Panc1 (cell line): ENCODE measurements around the gene ZBTB47. TPM values are rescaled to one million over a fixed set of nuclear protein-coding genes. Genes with fewer than 3 reads are reported as not detected.

Source experiments
- ATAC-seq: fragments of 200-7000 bp; cut with Tn5 transposase; 2 replicates; pipeline ENCODE4 v1.9.1; 2020; ENCODE audit warnings: mild to moderate bottlenecking, moderate library complexity
- BruUV-seq: library from RNA; stranded (reverse); fragments of 400-500 nt; replicated peaks from 2 replicates; lab custom pipeline; 2021; lab: Mats Ljungman, UMichigan
- CTCF ChIA-PET: fragments of 300-600 bp; sonication (Branson Sonifier 250); formaldehyde crosslinking; loops from one replicate; lab custom pipeline; 2022; ENCODE audit warnings: antibody characterized with exemption; lab: Charles Lee
- POLR2A ChIA-PET: fragments of 300-600 bp; sonication (Branson Sonifier 250); formaldehyde crosslinking; loops from one replicate; lab custom pipeline; 2022; ENCODE audit warnings: antibody characterized with exemption; lab: Charles Lee
- DNase-seq: peaks from one replicate; pipeline ENCODE4 v3.0.0-alpha.2; 2010; ENCODE audit warnings: low read depth, low spot score
- H3K27ac ChIP-seq: 2 replicates; pipeline ENCODE4 v1.5.1; 2011; ENCODE audit warnings: mild to moderate bottlenecking, low read length, inconsistent platforms
- H3K27me3 ChIP-seq: fragments of 200-500 bp; sonication (Bioruptor generic); 2 replicates; pipeline ENCODE4 v1.6.0; 2014; ENCODE audit warnings: low read length, inconsistent platforms; ENCODE audit not compliant: control insufficient read depth, insufficient read depth
- H3K36me3 ChIP-seq: fragments of 200-500 bp; sonication (Bioruptor generic); 2 replicates; pipeline ENCODE4 v1.5.1; 2014; ENCODE audit warnings: inconsistent platforms, mild to moderate bottlenecking, low read length, moderate library complexity; ENCODE audit not compliant: control insufficient read depth, insufficient read depth
- H3K4me1 ChIP-seq: 2 replicates; pipeline ENCODE4 v1.5.1; 2011; ENCODE audit warnings: inconsistent platforms, mild to moderate bottlenecking, low read length, moderate library complexity; ENCODE audit not compliant: control insufficient read depth, insufficient read depth
- H3K4me3 ChIP-seq, 2 experiments: 2 replicates each; pipeline ENCODE4 v1.5.1; 2011 to 2012; ENCODE audit warnings: low read depth in 2 of 2, low read length in 2 of 2, mild to moderate bottlenecking in 2 of 2, inconsistent platforms in 1 of 2, moderate library complexity in 1 of 2
- H3K9me3 ChIP-seq: fragments of 200-500 bp; sonication (Bioruptor generic); 2 replicates; pipeline ENCODE4 v1.5.1; 2014; ENCODE audit warnings: low read depth, mild to moderate bottlenecking, inconsistent platforms, low read length, moderate library complexity; ENCODE audit not compliant: control insufficient read depth, insufficient read depth
- CTCF ChIP-seq: fragments of 450-650 bp; IDR thresholded peaks from 2 replicates; pipeline ENCODE4 v1.5.1; 2017; ENCODE audit warnings: mild to moderate bottlenecking
- POLR2AphosphoS5 ChIP-seq: IDR thresholded peaks from 2 replicates; pipeline ENCODE4 v1.6.1; 2012; ENCODE audit warnings: mild to moderate bottlenecking, low read depth, low read length, moderate library complexity
- REST ChIP-seq, 2 experiments: IDR thresholded peaks; 2 replicates each; pipeline ENCODE4 v1.6.1; 2011 to 2012; ENCODE audit warnings: low read depth in 2 of 2, control low read depth in 1 of 2, low read length in 1 of 2, mild to moderate bottlenecking in 1 of 2, moderate library complexity in 1 of 2; ENCODE audit not compliant: insufficient read depth in 1 of 2
- SIN3A ChIP-seq: IDR thresholded peaks from 2 replicates; pipeline ENCODE4 v1.6.1; 2012; ENCODE audit warnings: low read depth, mild to moderate bottlenecking, low read length, moderate library complexity, borderline replicate concordance; ENCODE audit not compliant: insufficient read depth
- TCF7L2 ChIP-seq: IDR thresholded peaks from 2 replicates; pipeline ENCODE4 v1.6.1; 2011; ENCODE audit warnings: mild to moderate bottlenecking, low read depth, low read length, inconsistent platforms
- in situ Hi-C: cut with HindIII; loops from 2 replicates; pipeline ENCODE4 v1.10.0; 2016; ENCODE audit warnings: low sequenced_read_pairs, low pct_unique_long_range_greater_than_20kb
- intact Hi-C: fragments of 100-400 bp; cut with micrococcal nuclease; formaldehyde crosslinking; loops from one replicate; pipeline ENCODE4 v1.10.0; 2022; ENCODE audit not compliant: unreplicated experiment
- total RNA-seq: library from RNA; stranded (reverse); gene quantifications from one replicate; pipeline ENCODE4 v1.2.1, GENCODE V29; 2021; ENCODE audit not compliant: unreplicated experiment

ZBTB47 gene
- total RNA-seq, 1 experiment from 2014 or later, result 3.6 TPM

- no TSS peak for BruUV-seq
- ATAC-seq (no peak), DNase-seq (no peak)
- TF ChIP-seq CTCF (no peak), SIN3A (no peak), TCF7L2 (no peak)
- ChIA-PET POLR2A (no interaction called here), CTCF (interaction anchor here (0.5 kb wide), 1 partner anchor 11 kb away, joined by 6 read pairs; no protein-coding TSS in a partner anchor)
- no peaks in the 10 kb centered on the region for H3K4me1 ChIP-seq
- in situ Hi-C loops (no loop called here), intact Hi-C loops (no loop called here)
- H3K4me3 ChIP-seq, result no peak overlapping the region
- no peaks in the 10 kb centered on the region for H3K27me3 ChIP-seq
- no peaks in the 10 kb centered on the region for H3K9me3 ChIP-seq
- H3K36me3 ChIP-seq, result no peaks in the 10 kb centered on the region
- H3K27ac ChIP-seq, result no peak overlapping the region
Measured at GRCh38 chr3:42712344-42712648, 58.8 kb downstream of the ZBTB47 start.

GRCh38 chr3:42712688-42713372 is 59.3 kb downstream of the ZBTB47 start:
- no TSS peak for BruUV-seq
- no peaks in the 10 kb centered on the region for H3K9me3 ChIP-seq
- no peak overlapping the region for H3K4me3 ChIP-seq
- ATAC-seq (no peak), DNase-seq (no peak)
- ChIA-PET POLR2A (no interaction called here), CTCF (no interaction called here)
- intact Hi-C loops, result no loop called here
- no peak overlapping the region for H3K27ac ChIP-seq
- H3K4me1 ChIP-seq, result no peaks in the 10 kb centered on the region
- no peaks in the 10 kb centered on the region for H3K27me3 ChIP-seq
- TF ChIP-seq SIN3A, result no peak
- no peak for TF ChIP-seq TCF7L2
- no peak for TF ChIP-seq REST (IDR thresholded peaks at IDR 0.05; ENCODE audit: insufficient read depth in 1 of 2, low read depth in 2 of 2, low read length in 1 of 2)
- TF ChIP-seq POLR2AphosphoS5, result no peak
- in situ Hi-C loops, result no loop called here
- no peaks in the 10 kb centered on the region for H3K36me3 ChIP-seq

GRCh38 chr3:42713747-42714146 is 60.2 kb downstream of the ZBTB47 start:
- no peaks in the 10 kb centered on the region for H3K36me3 ChIP-seq
- no peak overlapping the region for H3K27ac ChIP-seq
- TF ChIP-seq SIN3A, result no peak
- TF ChIP-seq REST (IDR thresholded peaks at IDR 0.05; ENCODE audit: insufficient read depth in 1 of 2, low read depth in 2 of 2, low read length in 1 of 2), result no peak
- no peak for TF ChIP-seq TCF7L2
- TF ChIP-seq CTCF, result no peak
- no peak for TF ChIP-seq POLR2AphosphoS5
- intact Hi-C loops (no loop called here), in situ Hi-C loops (no loop called here)
- no peaks in the 10 kb centered on the region for H3K27me3 ChIP-seq
- H3K4me1 ChIP-seq, result no peaks in the 10 kb centered on the region
- H3K9me3 ChIP-seq, result no peaks in the 10 kb centered on the region
- no peak for DNase-seq
- no TSS peak for BruUV-seq
- POLR2A ChIA-PET, result no interaction called here
- H3K4me3 ChIP-seq, result no peak overlapping the region
- CTCF ChIA-PET, result no interaction called here
- ATAC-seq, result no peak
